GM21367 (cell line): ENCODE measurements around the gene STAT5B.
"Not testable (repeated sequence)": the region's sequence is repeated elsewhere in the genome, so short reads cannot be mapped to it uniquely, and the experiment has no call there.

ENCODE experiments used
- ATAC-seq: cut with Tn5 transposase; IDR thresholded peaks from one replicate; pipeline ENCODE4 v1.9.1; 2021; ENCODE audit not compliant: unreplicated experiment

STAT5B gene

DNA sequence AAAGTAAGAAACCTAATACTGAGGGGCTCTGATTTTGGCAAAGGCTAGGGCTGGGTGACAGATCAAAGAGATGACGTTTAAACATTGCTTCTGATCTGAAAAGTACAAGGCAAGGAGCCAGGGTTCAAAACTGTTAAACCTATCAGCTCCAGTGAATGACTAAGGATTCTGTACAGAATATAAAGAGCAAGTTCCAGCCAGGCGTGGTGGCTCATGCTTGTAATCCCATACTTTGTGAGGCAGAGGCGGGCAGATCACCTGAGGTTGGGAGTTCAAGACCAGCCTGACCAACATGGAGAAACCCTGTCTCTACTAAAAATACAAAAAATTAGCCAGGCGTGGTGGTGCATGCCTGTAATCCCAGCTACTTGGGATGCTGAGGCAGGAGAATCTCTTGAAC lies 35.3 kb downstream of the STAT5B start:
- not testable (repeated sequence) for ATAC-seq

DNA sequence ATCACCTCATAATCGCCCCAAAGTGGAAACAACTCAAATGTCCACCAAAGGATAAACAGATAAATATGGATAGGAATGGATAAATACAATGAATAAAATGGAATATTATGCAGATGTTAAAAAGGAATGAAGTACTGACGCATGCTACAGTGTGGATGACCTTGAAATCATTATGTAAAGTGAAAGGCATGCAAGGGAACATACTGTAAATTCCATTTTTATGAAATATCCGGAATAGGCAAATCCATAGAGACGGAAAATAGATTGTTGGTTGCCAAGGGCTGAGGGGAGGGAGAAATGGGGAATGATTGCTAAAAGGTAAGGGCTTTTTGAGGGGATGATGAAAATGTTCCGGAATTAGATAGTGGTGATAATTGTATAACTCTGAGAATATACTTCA lies 36.0 kb downstream of the STAT5B start:
- no peak for ATAC-seq

DNA sequence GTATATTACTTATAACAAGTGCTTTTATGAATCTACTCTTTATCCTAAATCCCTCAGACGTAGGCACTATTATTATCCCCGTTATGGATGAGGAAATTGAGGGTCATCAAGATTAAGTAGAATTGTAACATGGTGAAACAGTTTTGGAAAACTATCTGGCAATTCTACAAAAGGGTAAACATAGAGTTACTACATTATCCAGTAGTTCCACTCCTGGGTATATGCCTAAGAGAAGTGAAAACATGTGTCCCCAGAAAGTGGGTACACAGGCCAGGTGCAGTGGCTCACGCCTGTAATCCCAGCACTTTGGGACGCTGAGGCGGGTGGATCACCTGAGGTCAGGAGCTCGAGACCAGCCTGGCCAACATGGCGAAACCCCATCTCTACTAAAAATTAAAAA lies 36.6 kb downstream of the STAT5B start:
- ATAC-seq = not testable (repeated sequence)

- ATAC-seq = no peak
Measured at GRCh38 chr17:42236760-42237159, 39.4 kb downstream of the STAT5B start.

- ATAC-seq = no peak
Measured at GRCh38 chr17:42233994-42234393, 42.2 kb downstream of the STAT5B start.

DNA sequence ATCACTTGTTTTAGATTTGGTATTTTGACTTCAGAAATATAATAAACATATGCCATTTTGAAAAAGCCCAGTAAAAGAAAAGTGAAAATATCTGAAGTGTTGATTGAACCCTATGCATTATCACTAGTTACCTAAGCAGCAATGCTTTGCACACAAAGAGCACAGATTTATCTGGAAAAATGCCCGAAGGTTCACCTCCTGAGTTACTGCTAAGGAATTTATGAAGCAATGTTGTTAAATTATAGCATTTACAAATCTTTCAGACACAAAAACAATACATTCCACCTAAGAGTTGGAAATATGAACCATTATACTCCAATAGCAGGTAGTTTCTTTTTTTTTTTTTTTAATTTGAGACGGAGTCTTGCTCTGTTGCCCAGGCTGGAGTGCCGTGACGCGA lies 43.0 kb downstream of the STAT5B start:
- no peak for ATAC-seq

GRCh38 chr17:42230225-42230624 lies 46.0 kb downstream of the STAT5B start:
- no peak for ATAC-seq

DNA sequence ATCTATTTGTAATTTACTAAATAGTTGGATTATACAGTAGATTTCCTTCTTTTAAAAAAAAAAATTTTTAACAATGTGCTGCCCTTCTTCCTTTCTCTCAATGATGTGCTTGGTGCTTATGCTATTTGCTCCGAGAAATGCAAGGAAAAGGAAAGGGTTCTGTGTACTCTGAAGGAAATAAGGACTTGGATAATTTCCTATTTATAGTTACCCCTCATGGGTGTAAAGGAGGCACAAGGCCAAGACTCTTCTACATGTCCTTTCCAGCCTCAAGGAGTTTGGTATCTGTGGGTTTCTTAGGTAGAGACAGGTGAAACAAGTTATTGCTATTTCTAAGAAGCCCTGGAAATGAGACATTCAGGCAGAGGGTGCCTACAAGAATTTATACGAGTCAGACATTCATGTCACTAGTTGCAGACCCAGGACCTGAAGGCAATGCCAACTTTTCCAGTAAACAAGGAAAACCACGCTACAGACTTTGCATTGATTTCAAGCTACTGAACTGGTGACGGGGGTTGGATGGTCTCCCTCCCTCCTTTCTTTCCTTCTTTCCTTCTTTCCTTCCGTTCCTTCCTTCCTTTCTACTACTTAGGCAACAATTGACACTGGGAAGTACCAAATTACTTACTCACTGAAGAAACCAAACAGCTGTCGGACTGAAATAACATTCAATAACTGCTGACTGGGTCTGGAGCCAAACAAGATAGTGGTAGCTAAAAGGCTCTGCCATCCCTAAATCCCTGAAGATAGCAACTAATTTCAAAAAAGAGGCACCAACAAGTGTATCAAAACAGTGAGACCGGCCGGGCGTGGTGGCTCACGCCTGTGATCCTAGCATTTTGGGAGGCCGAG lies 48.1 kb downstream of the STAT5B start:
- ATAC-seq = no peak

GRCh38 chr17:42225646-42226045 lies 50.5 kb downstream of the STAT5B start:
- no peak for ATAC-seq

DNA sequence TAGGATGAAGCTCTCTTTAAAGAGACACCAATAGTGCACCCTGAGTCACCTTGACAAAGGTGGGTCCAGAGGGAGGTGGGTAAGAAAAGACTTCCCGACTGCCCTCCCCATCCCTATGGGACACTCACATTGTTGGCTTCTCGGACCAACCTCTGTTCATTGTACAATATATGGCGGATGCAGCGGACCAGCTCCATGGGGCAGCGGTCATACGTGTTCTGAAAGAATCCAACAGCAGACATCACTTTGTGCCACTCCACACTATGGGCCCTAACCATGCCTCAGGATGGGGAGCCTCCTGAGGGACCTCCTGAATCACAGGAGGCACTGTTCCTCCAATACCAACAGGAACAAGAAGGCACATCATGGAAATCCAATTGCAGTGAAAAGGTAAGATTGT lies 51.5 kb downstream of the STAT5B start:
- ATAC-seq = no peak

DNA sequence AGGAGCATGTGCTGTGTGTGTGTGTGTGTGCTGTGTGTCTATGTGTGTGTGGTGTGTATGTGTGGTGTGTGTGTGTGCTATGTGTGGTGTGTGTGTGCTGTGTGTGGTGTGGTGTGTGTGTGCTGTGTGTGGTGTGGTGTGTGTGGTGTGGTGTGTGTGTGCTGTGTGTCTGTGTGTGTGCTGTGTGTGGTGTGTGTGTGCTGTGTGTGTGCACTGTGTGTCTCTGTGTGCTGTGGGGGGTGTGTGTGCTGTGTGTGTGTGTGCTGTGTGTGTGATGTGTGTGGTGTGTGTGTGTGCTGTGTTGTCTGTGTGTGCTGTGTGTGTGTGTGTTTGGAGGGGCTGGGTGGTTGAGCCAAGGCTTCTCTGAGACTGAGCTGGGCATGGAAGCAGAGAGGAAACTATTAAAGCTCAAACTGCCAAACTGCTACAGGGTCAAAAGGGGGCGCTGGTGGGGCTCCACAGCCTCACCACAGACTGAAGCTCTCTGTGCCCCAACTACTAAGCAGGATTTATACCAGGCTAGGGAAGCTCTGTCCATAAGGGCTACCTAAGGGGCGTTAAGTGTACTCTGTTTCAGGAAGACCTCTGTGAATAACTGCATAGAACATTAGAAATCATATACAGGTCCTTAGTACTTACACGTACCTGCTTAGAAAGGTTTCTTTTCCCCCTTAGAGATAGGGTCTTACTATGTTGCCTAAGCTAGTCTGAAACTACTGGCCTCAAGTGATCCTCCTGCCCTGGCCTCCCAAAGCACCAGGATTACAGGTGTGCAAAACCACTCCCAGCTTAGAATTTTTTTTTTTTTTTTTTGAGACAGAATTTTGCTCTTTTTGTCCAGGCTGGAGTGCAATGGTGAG lies 54.1 kb downstream of the STAT5B start:
- no peak for ATAC-seq

DNA sequence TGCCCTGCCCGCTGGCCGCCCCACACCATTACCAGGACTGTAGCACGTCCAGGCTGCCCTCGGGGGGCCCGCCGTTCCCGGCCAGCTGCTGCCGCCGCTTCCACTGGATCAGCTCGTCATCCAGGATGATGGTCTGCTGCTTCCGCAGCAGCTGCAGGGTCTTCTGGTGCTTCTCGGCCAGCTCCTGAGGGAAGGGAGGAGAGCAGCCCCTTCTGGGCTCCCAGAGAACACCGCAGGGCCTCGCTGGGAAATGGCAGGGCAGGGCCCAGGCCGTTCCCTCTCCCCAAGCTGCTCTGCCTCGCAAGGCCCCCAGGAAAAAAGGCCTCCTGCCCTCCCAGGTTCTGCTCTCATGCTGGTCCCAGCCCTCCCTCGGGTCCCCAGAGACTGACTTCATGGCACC lies 56.9 kb downstream of the STAT5B start:
- not testable (repeated sequence) for ATAC-seq

DNA sequence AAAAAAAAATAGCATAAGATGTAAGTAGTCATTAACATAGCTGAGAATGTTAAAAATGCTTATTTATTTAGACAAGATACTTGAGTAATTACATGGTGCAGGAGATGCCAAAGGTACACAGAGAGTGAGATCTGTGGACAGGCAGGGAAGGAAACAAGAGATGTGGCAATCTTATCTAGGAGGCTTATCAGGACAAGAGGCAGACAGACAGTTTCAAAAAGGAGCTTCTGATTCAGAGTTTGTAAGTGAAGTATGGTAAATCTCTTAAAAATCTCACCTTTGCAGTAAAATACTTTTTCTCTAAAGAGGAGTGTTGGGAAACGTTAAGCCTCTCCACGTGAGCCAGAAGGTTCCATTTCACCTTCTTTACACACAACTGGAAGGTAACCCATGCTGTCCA lies 62.0 kb downstream of the STAT5B start:
- ATAC-seq = no peak

GRCh38 chr17:42212382-42212781 lies 63.8 kb downstream of the STAT5B start:
- no peak for ATAC-seq

DNA sequence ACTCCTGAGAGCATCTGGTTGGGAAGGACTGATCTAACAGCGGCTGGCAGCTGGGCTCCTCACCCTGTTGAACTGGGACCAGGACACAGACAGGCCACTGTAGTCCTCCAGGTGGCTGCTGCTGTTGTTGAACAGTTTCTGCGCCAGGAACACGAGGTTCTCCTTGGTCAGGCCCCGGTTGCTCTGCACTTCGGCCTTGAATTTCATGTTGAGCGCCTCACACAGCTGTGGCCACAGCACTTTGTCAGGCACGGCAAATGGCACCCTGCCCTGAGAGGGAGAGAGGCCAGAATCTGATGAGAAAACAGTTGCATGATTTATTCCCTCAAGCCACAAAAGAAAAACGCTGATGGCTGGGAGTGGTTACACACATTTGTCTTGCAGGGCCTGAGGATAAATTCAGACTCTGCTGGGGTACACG lies 64.3 kb downstream of the STAT5B start:
- ATAC-seq = not testable (repeated sequence)

- no peak for ATAC-seq
Measured at GRCh38 chr17:42210046-42210445, 66.1 kb downstream of the STAT5B start.

GRCh38 chr17:42206153-42206612 lies 70.0 kb downstream of the STAT5B start:
- ATAC-seq = not testable (repeated sequence)

DNA sequence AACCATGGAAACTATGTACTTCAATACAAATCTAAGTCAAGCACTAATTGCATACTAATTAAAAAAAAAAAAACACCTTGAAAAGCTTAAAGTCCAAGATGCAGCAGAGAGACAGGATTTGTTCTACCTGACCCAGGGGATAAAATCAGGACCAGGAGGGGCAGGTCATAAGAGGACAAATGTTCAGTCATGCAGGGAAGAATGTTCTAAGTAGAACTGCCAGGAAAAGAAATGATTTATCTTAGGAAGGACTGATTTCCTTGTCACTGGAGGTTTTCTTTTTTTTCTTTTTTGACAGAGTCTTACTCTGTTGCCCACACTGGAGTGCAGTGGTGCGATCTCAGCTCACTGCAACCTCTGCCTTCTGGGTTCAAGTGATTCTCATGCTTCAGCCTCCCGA lies 72.8 kb downstream of the STAT5B start:
- no peak for ATAC-seq

DNA sequence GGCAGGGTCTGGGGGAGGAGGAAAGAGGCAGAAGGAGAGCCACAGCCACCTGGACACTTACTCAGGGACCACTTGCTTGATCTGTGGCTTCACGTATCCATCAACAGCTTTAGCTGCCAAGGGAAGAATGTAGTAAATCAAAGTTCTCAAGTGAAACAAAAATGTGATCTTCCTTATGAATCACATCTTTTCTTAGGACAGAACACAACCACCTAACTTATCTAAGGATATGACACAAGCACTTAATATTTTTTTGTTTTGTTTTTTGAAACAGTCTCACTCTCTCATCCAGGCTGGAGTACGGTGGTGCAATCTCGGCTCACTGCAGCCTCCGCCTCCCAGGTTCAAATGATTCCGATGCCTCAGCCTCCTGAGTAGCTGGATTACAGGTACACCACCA lies 73.5 kb downstream of the STAT5B start:
- ATAC-seq = no peak

GRCh38 chr17:42202159-42202558 lies 74.0 kb downstream of the STAT5B start:
- no peak for ATAC-seq

DNA sequence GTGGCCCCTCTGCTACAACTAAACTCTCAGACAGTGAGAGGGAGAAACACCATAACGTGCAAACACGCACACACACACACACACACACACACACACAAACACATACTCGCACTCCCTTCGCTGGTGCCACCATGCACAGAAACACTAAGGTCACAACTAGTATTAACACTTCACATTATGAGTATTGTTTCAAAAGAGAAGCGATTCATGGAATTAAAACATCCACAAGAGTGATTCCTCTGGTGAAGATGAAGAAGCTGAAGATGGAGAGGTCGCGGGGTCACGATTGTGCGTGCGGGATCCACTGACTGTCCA lies 74.8 kb downstream of the STAT5B start:
- no peak for ATAC-seq
